Activated B cell treated with CpG ODN at 0.5 μM for 24 hours (primary cell): ENCODE data around the gene NDUFV2. TPM values are rescaled to one million over a fixed set of nuclear protein-coding genes. Genes with fewer than 3 reads are reported as not detected.
A peak's percentile ranks its signal among the peaks of the same experiment; 100 is the strongest.

Source experiments
- ATAC-seq: fragments of 200-7000 bp; cut with Tn5 transposase; one replicate; pipeline ENCODE4 v1.10.0; 2021; ENCODE audit warnings: low read depth, mild to moderate bottlenecking, moderate library complexity
- CTCF ChIA-PET: fragments of 350-600 bp; sonication (Branson Sonifier 250); formaldehyde crosslinking; loops from one replicate; lab custom pipeline; 2021; ENCODE audit warnings: antibody characterized with exemption; lab: Charles Lee
- POLR2A ChIA-PET: fragments of 350-600 bp; sonication (Branson Sonifier 250); formaldehyde crosslinking; loops from one replicate; lab custom pipeline; 2021; ENCODE audit warnings: antibody characterized with exemption; lab: Charles Lee
- DNase-seq: peaks from one replicate; pipeline ENCODE4 v3.0.0; 2022
- H3K27ac Mint-ChIP-seq: one replicate; pipeline ENCODE4 v1.8.0; 2020; ENCODE audit warnings: mixed read lengths
- H3K27me3 Mint-ChIP-seq: one replicate; pipeline ENCODE4 v1.8.0; 2021; ENCODE audit warnings: mixed read lengths
- H3K36me3 Mint-ChIP-seq: one replicate; pipeline ENCODE4 v1.8.0; 2021; ENCODE audit warnings: low read depth, mixed read lengths
- H3K4me1 Mint-ChIP-seq: one replicate; pipeline ENCODE4 v1.8.0; 2021; ENCODE audit warnings: mixed read lengths
- H3K4me3 Mint-ChIP-seq: one replicate; pipeline ENCODE4 v1.8.0; 2020; ENCODE audit warnings: mild to moderate bottlenecking, mixed read lengths
- H3K9me3 Mint-ChIP-seq: one replicate; pipeline ENCODE4 v1.8.0; 2020; ENCODE audit warnings: mixed read lengths
- CTCF ChIP-seq: fragments of 200-600 bp; IDR thresholded peaks from one replicate; pipeline ENCODE4 v1.8.0; 2022; ENCODE audit warnings: antibody characterized with exemption, mild to moderate bottlenecking
- intact Hi-C: fragments of 100-400 bp; cut with micrococcal nuclease; formaldehyde crosslinking; loops from one replicate; pipeline ENCODE4 v1.15.1; 2024
- total RNA-seq: library from RNA; stranded (reverse); gene quantifications from 2 replicates; pipeline ENCODE4 v1.2.3, GENCODE V29; 2022

NDUFV2 gene
- total RNA-seq, 1 donor from 2014 or later = 168 TPM

GRCh38 chr18:9081940-9082339 lies 20.6 kb upstream of the NDUFV2 start:
- Mint-ChIP-seq H3K4me3 (no peak overlapping the region), H3K27me3 (no peaks in the 10 kb centered on the region), H3K4me1 (peaks cover 19% of the 10 kb centered on the region), H3K27ac (no peak overlapping the region), H3K36me3 (no peaks in the 10 kb centered on the region), H3K9me3 (no peaks in the 10 kb centered on the region)
- ChIA-PET POLR2A (interaction anchor here (0.6 to 2.9 kb wide), 8 partner anchors 8 to 62 kb away, joined by 3 to 19 read pairs (median 7); partner anchors contain the start of genes ANKRD12 and NDUFV2), CTCF (interaction anchor here (0.6 to 2.1 kb wide), 5 partner anchors 8 to 66 kb away, joined by 3 to 12 read pairs (median 4); partner anchors contain the start of gene NDUFV2)
- TF ChIP-seq CTCF = no peak
- no peak for ATAC-seq
- intact Hi-C loops = no loop called here
- DNase-seq = no peak

GRCh38 chr18:9082711-9083510 lies 19.6 kb upstream of the NDUFV2 start:
- TF ChIP-seq CTCF = no peak
- Mint-ChIP-seq H3K36me3 (no peaks in the 10 kb centered on the region), H3K4me1 (peaks cover 19% of the 10 kb centered on the region), H3K27me3 (no peaks in the 10 kb centered on the region), H3K4me3 (peak overlapping the region; percentile 5), H3K9me3 (no peaks in the 10 kb centered on the region), H3K27ac (peak overlapping the region; percentile 67)
- intact Hi-C loops = no loop called here
- no peak for DNase-seq
- ChIA-PET POLR2A (interaction anchor here (0.6 to 2.9 kb wide), 18 partner anchors 9 to 474 kb away, joined by 3 to 19 read pairs (median 6); partner anchors contain the start of genes ANKRD12, NDUFV2 and RAB12), CTCF (interaction anchor here (0.6 to 2.1 kb wide), 9 partner anchors 9 to 65 kb away, joined by 3 to 12 read pairs (median 3); partner anchors contain the start of gene NDUFV2)
- ATAC-seq = peak; percentile 83

- no peak for ATAC-seq
- Mint-ChIP-seq H3K9me3 (no peaks in the 10 kb centered on the region), H3K27ac (no peak overlapping the region), H3K4me3 (no peak overlapping the region), H3K36me3 (no peaks in the 10 kb centered on the region), H3K27me3 (no peaks in the 10 kb centered on the region), H3K4me1 (peaks cover 21% of the 10 kb centered on the region)
- CTCF ChIA-PET = no interaction called here
- intact Hi-C loops = no loop called here
- POLR2A ChIA-PET = interaction anchor here (0.6 kb wide), 1 partner anchor 8 kb away, joined by 3 read pairs; no protein-coding TSS in a partner anchor
- DNase-seq = no peak
- TF ChIP-seq CTCF = no peak
Measured at GRCh38 chr18:9086015-9086414, 16.5 kb upstream of the NDUFV2 start.

GRCh38 chr18:9086624-9087023 lies 15.9 kb upstream of the NDUFV2 start:
- Mint-ChIP-seq H3K27ac (no peak overlapping the region), H3K9me3 (no peaks in the 10 kb centered on the region), H3K36me3 (no peaks in the 10 kb centered on the region), H3K4me3 (no peak overlapping the region), H3K27me3 (no peaks in the 10 kb centered on the region), H3K4me1 (peaks cover 22% of the 10 kb centered on the region)
- intact Hi-C loops = no loop called here
- CTCF ChIA-PET = no interaction called here
- ATAC-seq (no peak), DNase-seq (no peak)
- POLR2A ChIA-PET = no interaction called here
- TF ChIP-seq CTCF = no peak

GRCh38 chr18:9087144-9087543 lies 15.4 kb upstream of the NDUFV2 start:
- no peak overlapping the region for H3K27ac Mint-ChIP-seq
- TF ChIP-seq CTCF = no peak
- ATAC-seq (no peak), DNase-seq (no peak)
- no peaks in the 10 kb centered on the region for H3K9me3 Mint-ChIP-seq
- H3K4me3 Mint-ChIP-seq = no peak overlapping the region
- H3K4me1 Mint-ChIP-seq = peaks cover 22% of the 10 kb centered on the region
- no peaks in the 10 kb centered on the region for H3K27me3 Mint-ChIP-seq
- no peaks in the 10 kb centered on the region for H3K36me3 Mint-ChIP-seq
- CTCF ChIA-PET = interaction anchor here (1.3 kb wide), 1 partner anchor 13 kb away, joined by 3 read pairs; no protein-coding TSS in a partner anchor
- POLR2A ChIA-PET = no interaction called here
- intact Hi-C loops = no loop called here
